Measurements from ENCODE around the gene FADS6.

FADS6 gene

GRCh38 chr17:74855323-74855722 lies 38.1 kb downstream of the FADS6 start:
- H3K4me3 ChIP-seq (ENCODE audit: low read depth, low read length): no peak overlapping the region

- H3K4me3 ChIP-seq (ENCODE audit: low read depth, low read length): no peak overlapping the region
Observed at GRCh38 chr17:74854792-74855191, 38.6 kb downstream of the FADS6 start.

GRCh38 chr17:74853669-74854068 lies 39.8 kb downstream of the FADS6 start:
- no peak overlapping the region for H3K4me3 ChIP-seq (ENCODE audit: low read depth, low read length)

GRCh38 chr17:74853048-74853397 lies 40.4 kb downstream of the FADS6 start:
- peak overlapping the region; percentile 39 for H3K4me3 ChIP-seq (ENCODE audit: low read depth, low read length)

GRCh38 chr17:74852237-74853047 lies 41.0 kb downstream of the FADS6 start:
- peak overlapping the region; percentile 39 for H3K4me3 ChIP-seq (ENCODE audit: low read depth, low read length)

GRCh38 chr17:74851612-74852236 lies 41.7 kb downstream of the FADS6 start:
- H3K4me3 ChIP-seq (ENCODE audit: low read depth, low read length): no peak overlapping the region

GRCh38 chr17:74850914-74851313 lies 42.5 kb downstream of the FADS6 start:
- H3K4me3 ChIP-seq (ENCODE audit: low read depth, low read length): no peak overlapping the region

GRCh38 chr17:74850310-74850709 lies 43.1 kb downstream of the FADS6 start:
- H3K4me3 ChIP-seq (ENCODE audit: low read depth, low read length): no peak overlapping the region

GRCh38 chr17:74848656-74849399 lies 44.6 kb downstream of the FADS6 start:
- no peak overlapping the region for H3K4me3 ChIP-seq (ENCODE audit: low read depth, low read length)

GRCh38 chr17:74846621-74847020 lies 46.8 kb downstream of the FADS6 start:
- H3K4me3 ChIP-seq (ENCODE audit: low read depth, low read length): no peak overlapping the region

- no peak overlapping the region for H3K4me3 ChIP-seq (ENCODE audit: low read depth, low read length)
Observed at GRCh38 chr17:74843352-74843627, 50.1 kb downstream of the FADS6 start.

GRCh38 chr17:74842599-74843351 lies 50.7 kb downstream of the FADS6 start:
- H3K4me3 ChIP-seq (ENCODE audit: low read depth, low read length): peak overlapping the region; percentile 24

GRCh38 chr17:74842146-74842598 lies 51.3 kb downstream of the FADS6 start:
- H3K4me3 ChIP-seq (ENCODE audit: low read depth, low read length): no peak overlapping the region

GRCh38 chr17:74840989-74841666 lies 52.3 kb downstream of the FADS6 start:
- no peak overlapping the region for H3K4me3 ChIP-seq (ENCODE audit: low read depth, low read length)

GRCh38 chr17:74839990-74840852 lies 53.2 kb downstream of the FADS6 start:
- no peak overlapping the region for H3K4me3 ChIP-seq (ENCODE audit: low read depth, low read length)

GRCh38 chr17:74838274-74838673 lies 55.2 kb downstream of the FADS6 start:
- H3K4me3 ChIP-seq (ENCODE audit: low read depth, low read length): no peak overlapping the region

- H3K4me3 ChIP-seq (ENCODE audit: low read depth, low read length): no peak overlapping the region
Observed at GRCh38 chr17:74836691-74837467, 56.6 kb downstream of the FADS6 start.

GRCh38 chr17:74836191-74836590 lies 57.2 kb downstream of the FADS6 start:
- no peak overlapping the region for H3K4me3 ChIP-seq (ENCODE audit: low read depth, low read length)

All from iPS-11a (cell line).